GM12875 (cell line): Measurements from ENCODE around the gene LAD1.

Experiments
- H3K4me3 ChIP-seq: one replicate; pipeline ENCODE4 v1.5.1; 2011; ENCODE audit warnings: low read depth, low read length, control low read depth
- CTCF ChIP-seq: IDR thresholded peaks from 2 replicates; pipeline ENCODE4 v1.5.1; 2011; ENCODE audit warnings: low read depth, mild to moderate bottlenecking, control low read depth, inconsistent platforms, low read length, moderate library complexity, borderline replicate concordance; ENCODE audit not compliant: insufficient read depth

Gene LAD1

GRCh38 chr1:201360901-201361651 lies 38.0 kb downstream of the LAD1 start:
- TF ChIP-seq CTCF = no peak

GRCh38 chr1:201360486-201360885 lies 38.6 kb downstream of the LAD1 start:
- TF ChIP-seq CTCF = no peak
- H3K4me3 ChIP-seq = no peak overlapping the region

More at GRCh38 chr1:201360901-201361651, 38.0 kb downstream of the LAD1 start:
- no peak overlapping the region for H3K4me3 ChIP-seq

GRCh38 chr1:201359873-201360210 lies 39.3 kb downstream of the LAD1 start:
- H3K4me3 ChIP-seq = no peak overlapping the region
- TF ChIP-seq CTCF = no peak

- TF ChIP-seq CTCF = no peak
- H3K4me3 ChIP-seq = no peak overlapping the region
Measured at GRCh38 chr1:201359031-201359872, 39.9 kb downstream of the LAD1 start.

- H3K4me3 ChIP-seq = no peak overlapping the region
- no peak for TF ChIP-seq CTCF
Measured at GRCh38 chr1:201358596-201358995, 40.5 kb downstream of the LAD1 start.

GRCh38 chr1:201357636-201358348 lies 41.3 kb downstream of the LAD1 start:
- no peak for TF ChIP-seq CTCF
- no peak overlapping the region for H3K4me3 ChIP-seq
